Keratinocyte (primary cell): ENCODE data around the gene ADCY4. TPM values are rescaled to one million over a fixed set of nuclear protein-coding genes. Genes with fewer than 3 reads are reported as not detected.

Experiments
- DNase-seq: peaks from one replicate; pipeline ENCODE4 v3.0.0-alpha.2; 2011; ENCODE audit warnings: low read depth, missing footprints, low spot score
- FAIRE-seq: peaks from 2 replicates; lab custom pipeline; 2011; peaks lifted over from hg19 to GRCh38; lab: Jason Lieb, UNC
- H2AFZ ChIP-seq: 2 replicates; pipeline ENCODE4 v1.6.0; 2012; ENCODE audit warnings: low read length, control low read depth, inconsistent platforms; ENCODE audit not compliant: control insufficient read depth
- H3K27ac ChIP-seq: 2 replicates; pipeline ENCODE4 v1.5.1; 2011; ENCODE audit warnings: low read length; ENCODE audit not compliant: control insufficient read depth, insufficient read depth
- H3K27me3 ChIP-seq: 3 replicates; pipeline ENCODE4 v1.6.0; 2011; ENCODE audit warnings: low read length; ENCODE audit not compliant: control insufficient read depth, insufficient read depth; ENCODE audit errors: extremely low read depth
- H3K36me3 ChIP-seq, 2 experiments: 2 replicates in 1 of 2; 3 replicates in 1 of 2; pipeline ENCODE4 v1.5.1; 2011; ENCODE audit warnings: low read length in 2 of 2, mild to moderate bottlenecking in 1 of 2; ENCODE audit not compliant: control insufficient read depth in 2 of 2, insufficient read depth in 2 of 2; ENCODE audit errors: extremely low read depth in 1 of 2
- H3K4me1 ChIP-seq: 3 replicates; pipeline ENCODE4 v1.5.1; 2011; ENCODE audit warnings: low read length; ENCODE audit not compliant: control insufficient read depth, insufficient read depth; ENCODE audit errors: extremely low read depth
- H3K4me2 ChIP-seq: 3 replicates; pipeline ENCODE4 v1.6.0; 2011; ENCODE audit warnings: low read depth, low read length; ENCODE audit not compliant: control insufficient read depth, insufficient read depth; ENCODE audit errors: extremely low read depth
- H3K4me3 ChIP-seq, 3 experiments: fragments of 200-600 bp in 1 of 3; sonication (generic) in 1 of 3; 2 replicates in 2 of 3; 3 replicates in 1 of 3; pipeline ENCODE4 v1.5.1; 2011 to 2016; ENCODE audit warnings: low read length in 3 of 3, mild to moderate bottlenecking in 3 of 3, control low read depth in 2 of 3, inconsistent platforms in 1 of 3, low read depth in 1 of 3, mixed read lengths in 1 of 3, mixed run types in 1 of 3, moderate library complexity in 1 of 3; ENCODE audit not compliant: control insufficient read depth in 2 of 3, insufficient read depth in 2 of 3; ENCODE audit errors: extremely low read depth in 1 of 3
- H3K79me2 ChIP-seq: 2 replicates; pipeline ENCODE4 v1.6.0; 2012; ENCODE audit warnings: low read length; ENCODE audit not compliant: control insufficient read depth, insufficient read depth
- H3K9ac ChIP-seq: 3 replicates; pipeline ENCODE4 v1.6.0; 2011; ENCODE audit warnings: low read length; ENCODE audit not compliant: control insufficient read depth, insufficient read depth; ENCODE audit errors: extremely low read depth
- H3K9me1 ChIP-seq: 3 replicates; pipeline ENCODE4 v1.6.0; 2011; ENCODE audit warnings: low read length; ENCODE audit not compliant: control insufficient read depth, insufficient read depth; ENCODE audit errors: extremely low read depth
- H3K9me3 ChIP-seq: 2 replicates; pipeline ENCODE4 v1.5.1; 2012; ENCODE audit warnings: low read depth, low read length; ENCODE audit not compliant: control insufficient read depth
- H4K20me1 ChIP-seq: 3 replicates; pipeline ENCODE4 v1.6.0; 2011; ENCODE audit warnings: low read length; ENCODE audit not compliant: control insufficient read depth, insufficient read depth; ENCODE audit errors: extremely low read depth
- CTCF ChIP-seq, 3 experiments: IDR thresholded peaks in 1 of 3; conservative IDR thresholded peaks in 1 of 3; optimal IDR thresholded peaks in 1 of 3; 2 replicates in 2 of 3; 3 replicates in 1 of 3; pipeline versions ENCODE3 to v1.5.1; 2011; ENCODE audit warnings: low read length in 3 of 3, mild to moderate bottlenecking in 3 of 3, moderate library complexity in 2 of 3, control low read depth in 1 of 3, inconsistent platforms in 1 of 3; ENCODE audit not compliant: insufficient read depth in 2 of 3; ENCODE audit errors: extremely low read depth in 1 of 3
- EZH2 ChIP-seq: IDR thresholded peaks from one replicate; pipeline ENCODE4 v1.6.1; 2012; ENCODE audit warnings: inconsistent platforms, mild to moderate bottlenecking, low read length, moderate library complexity
- dilution Hi-C: fragments of 300-500 bp; cut with MboI; formaldehyde crosslinking; loops from one replicate; pipeline ENCODE4 v1.7.0; 2020; ENCODE audit warnings: low sequenced_read_pairs; ENCODE audit not compliant: extremely low pct_ligation_motif_present
- polyA plus RNA-seq, 5 experiments: library from polyadenylated mRNA; depleted of rRNA in 3 of 5; stranded (reverse) in 3 of 5; stranded (forward) in 1 of 5; unstranded in 1 of 5; fragments of >200 nt; gene quantifications; 1 replicate in 1 of 5; 2 replicates in 3 of 5; 3 replicates in 1 of 5; pipeline versions ENCODE4 v1.2.1 to v1.2.3, GENCODE V29; 2011 to 2012; ENCODE audit warnings: missing spikeins in 2 of 5, low read depth in 1 of 5, low replicate concordance in 1 of 5

Gene ADCY4
- polyA plus RNA-seq, 1 donor (not counting 4 experiments of a cell fraction or from before 2014, with no cell fraction given) = 0.21 TPM

GRCh38 chr14:24317141-24317928, 17.5 kb downstream of the ADCY4 start:
- H3K9me3 ChIP-seq = no peaks in the 10 kb centered on the region
- H3K4me1 ChIP-seq = peaks cover 38% of the 10 kb centered on the region
- no peak overlapping the region for H3K9ac ChIP-seq
- FAIRE-seq = no peak
- peaks cover 0 to 4% of the 10 kb centered on the region in 2 experiments for H3K36me3 ChIP-seq
- no peak for DNase-seq
- peaks cover 2% of the 10 kb centered on the region for H3K9me1 ChIP-seq
- no peak for TF ChIP-seq CTCF (optimal IDR thresholded peaks at IDR 0.05 in 1 of 3, IDR thresholded peaks at IDR 0.05 in 1 of 3, conservative IDR thresholded peaks at IDR 0.05 in 1 of 3; ENCODE audit: extremely low read depth in 1 of 3, insufficient read depth in 2 of 3, low read length in 3 of 3)
- TF ChIP-seq EZH2 = no peak
- H3K79me2 ChIP-seq = no peaks in the 10 kb centered on the region
- H2AFZ ChIP-seq = no peak overlapping the region
- no peaks in the 10 kb centered on the region for H4K20me1 ChIP-seq
- peaks cover 3% of the 10 kb centered on the region for H3K27me3 ChIP-seq
- peak overlapping the region; percentile 35 for H3K4me2 ChIP-seq
- dilution Hi-C loops = no loop called here
- peak overlapping the region; percentile 23 for H3K27ac ChIP-seq
- H3K4me3 ChIP-seq = no peak overlapping the region

GRCh38 chr14:24316597-24316950, 18.3 kb downstream of the ADCY4 start:
- no peak for TF ChIP-seq CTCF (optimal IDR thresholded peaks at IDR 0.05 in 1 of 3, IDR thresholded peaks at IDR 0.05 in 1 of 3, conservative IDR thresholded peaks at IDR 0.05 in 1 of 3; ENCODE audit: extremely low read depth in 1 of 3, insufficient read depth in 2 of 3, low read length in 3 of 3)
- no peak for TF ChIP-seq EZH2
- Histone ChIP-seq H3K4me1 (peaks cover 46% of the 10 kb centered on the region), H2AFZ (no peak overlapping the region), H3K79me2 (no peaks in the 10 kb centered on the region), H3K4me3 (no peak overlapping the region), H3K9me3 (no peaks in the 10 kb centered on the region), H3K9ac (no peak overlapping the region), H3K27ac (peak overlapping the region; percentile 24), H3K27me3 (peaks cover 3% of the 10 kb centered on the region), H3K4me2 (peak overlapping the region; percentile 35), H3K9me1 (peaks cover 2% of the 10 kb centered on the region), H3K36me3 (peaks cover 3 to 4% of the 10 kb centered on the region in 2 experiments), H4K20me1 (no peaks in the 10 kb centered on the region)
- DNase-seq = no peak
- FAIRE-seq = no peak
- dilution Hi-C loops = no loop called here
